SH-SY5Y (cell line): ENCODE results near the gene MAP1LC3B.

Source experiments
- GATA2 ChIP-seq: IDR thresholded peaks from 2 replicates; pipeline ENCODE4 v1.6.1; 2011; ENCODE audit warnings: mild to moderate bottlenecking, low read depth, low read length
- GATA3 ChIP-seq: IDR thresholded peaks from 2 replicates; pipeline ENCODE4 v1.6.1; 2011; ENCODE audit warnings: low read depth, mild to moderate bottlenecking, low read length, moderate library complexity

DNA sequence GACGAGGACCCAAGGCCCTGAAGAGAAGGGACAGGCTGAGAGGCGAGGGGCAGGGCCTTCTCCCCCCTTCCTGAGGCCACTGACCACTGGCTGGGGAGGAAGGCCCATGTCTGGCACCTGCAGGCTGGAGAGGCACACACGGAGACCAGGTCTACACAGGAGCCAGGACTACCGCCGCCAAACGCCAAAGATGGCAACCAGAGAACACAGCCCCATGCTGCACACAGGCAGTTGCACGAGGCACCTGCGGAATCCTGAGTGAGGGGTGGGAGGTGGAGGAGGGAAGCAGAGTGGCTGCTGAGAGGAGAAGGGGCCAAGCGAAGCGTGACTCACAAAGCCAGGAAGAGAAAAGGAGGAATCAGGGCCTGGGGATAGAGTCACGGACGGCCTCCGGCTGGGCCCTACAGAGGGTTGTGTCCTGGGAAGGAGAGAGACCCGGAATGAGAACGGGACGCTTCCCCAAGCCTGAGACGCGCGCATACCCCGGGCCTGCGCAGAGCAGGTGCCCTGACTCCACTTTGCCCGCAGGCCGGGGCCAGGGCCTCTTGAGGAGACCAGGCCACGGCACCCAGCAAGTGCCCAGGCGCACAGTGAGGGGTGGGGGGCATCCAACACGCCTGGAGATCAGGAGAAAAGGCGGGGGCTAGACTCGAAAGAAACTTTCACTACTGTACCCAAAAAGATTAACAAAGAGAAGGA is 46.3 kb upstream of the MAP1LC3B start:
- no peak for TF ChIP-seq GATA2
- no peak for TF ChIP-seq GATA3
